Esophagus mucosa (tissue), 1 donor: ENCODE data around the gene TTLL1. TPM values are rescaled to one million over a fixed set of nuclear protein-coding genes. Genes with fewer than 3 reads are reported as not detected.
A peak's percentile ranks its signal among the peaks of the same experiment; 100 is the strongest.

Source experiments
- ATAC-seq: fragments of 200-7000 bp; cut with Tn5 transposase; one replicate; pipeline ENCODE4 v1.9.1; 2020
- total RNA-seq: library from RNA; stranded (reverse); gene quantifications from one replicate; pipeline ENCODE4 v1.2.4, GENCODE V29; 2023
- donor health status: DM: yes; HTN: yes; CAD: no.

Gene TTLL1
- total RNA-seq = 4.7 TPM

DNA sequence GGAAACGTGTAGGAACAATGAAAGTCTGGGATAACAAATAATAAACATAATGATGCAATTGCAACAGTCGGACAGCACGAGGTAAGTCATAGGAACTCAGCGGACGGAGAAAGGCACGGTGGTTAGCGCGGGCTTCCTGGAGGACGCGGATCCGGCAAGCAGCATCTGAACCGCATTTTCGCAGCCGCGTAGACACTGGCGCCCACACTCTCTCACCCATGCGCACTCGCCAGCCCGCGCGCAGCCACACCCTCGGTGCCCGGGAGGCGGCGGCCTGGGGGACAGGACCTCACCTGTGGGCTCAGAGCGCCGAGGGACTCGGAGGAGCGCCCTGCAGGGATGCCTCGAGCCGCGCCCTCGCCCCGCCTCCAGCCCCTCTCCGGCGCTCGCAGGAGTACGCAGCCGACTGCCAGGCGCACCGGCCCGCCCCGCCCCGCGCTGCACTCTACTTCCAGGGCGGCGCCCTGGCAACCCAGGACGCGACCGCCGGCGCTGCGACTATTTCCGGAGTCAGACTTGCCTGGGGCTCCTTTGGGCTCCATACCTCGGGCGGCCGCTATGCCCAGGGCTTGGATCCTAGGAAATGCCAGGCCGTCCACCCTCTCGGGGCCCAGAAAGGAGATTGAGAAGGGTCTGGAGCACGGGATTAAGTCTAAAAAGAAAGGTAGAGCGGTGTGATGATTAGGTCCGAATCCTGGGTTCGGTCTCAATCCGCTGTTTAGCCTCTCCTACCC is at the start of gene TTLL1:
Gene TTLL1, minus strand, starts transcription at position 408 of the 734 bp plus-strand sequence. CDS start 13,805 bp downstream, outside the sequence.
- ATAC-seq = peak; percentile 79

DNA sequence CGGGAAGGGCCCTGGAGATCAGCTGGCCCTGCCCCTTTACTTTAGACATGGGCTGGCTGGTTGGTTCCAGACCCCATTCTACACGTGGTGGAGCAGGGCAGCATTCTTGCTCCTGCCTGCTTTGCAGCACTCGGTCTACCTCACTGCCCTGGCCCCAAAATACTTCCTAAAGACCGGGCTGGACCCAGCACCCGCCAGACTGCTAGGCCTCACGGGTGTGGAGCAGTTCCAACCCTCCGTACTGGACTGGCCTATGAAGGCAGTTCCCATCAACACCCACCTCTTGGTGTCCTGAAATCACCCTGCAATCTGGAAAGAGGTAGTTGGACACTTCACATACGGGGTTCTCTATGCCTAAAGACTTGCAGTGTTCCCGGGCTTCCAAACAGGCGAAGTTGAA is 47.6 kb upstream of the TTLL1 start:
- ATAC-seq = no peak

DNA sequence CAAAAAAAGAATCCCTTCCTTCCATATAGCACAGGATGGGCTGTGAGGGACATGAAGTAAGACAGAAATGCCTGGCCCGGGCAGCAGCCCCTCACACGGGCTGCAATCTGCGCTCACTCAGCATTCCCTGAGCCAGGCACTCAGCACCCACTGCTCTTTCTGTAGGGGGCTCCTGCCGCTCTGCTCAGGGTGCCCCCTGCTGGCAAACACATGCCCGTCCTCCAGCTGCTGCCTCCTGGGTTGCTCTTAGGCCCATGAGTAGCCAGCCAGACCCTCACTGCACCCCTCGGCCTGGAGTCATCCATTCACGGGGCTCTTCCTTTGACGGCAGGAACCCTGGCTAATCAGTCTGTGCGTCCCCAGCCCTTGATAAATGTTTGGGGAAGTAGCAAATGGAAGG is 47.1 kb upstream of the TTLL1 start:
- peak; percentile 36 for ATAC-seq

DNA sequence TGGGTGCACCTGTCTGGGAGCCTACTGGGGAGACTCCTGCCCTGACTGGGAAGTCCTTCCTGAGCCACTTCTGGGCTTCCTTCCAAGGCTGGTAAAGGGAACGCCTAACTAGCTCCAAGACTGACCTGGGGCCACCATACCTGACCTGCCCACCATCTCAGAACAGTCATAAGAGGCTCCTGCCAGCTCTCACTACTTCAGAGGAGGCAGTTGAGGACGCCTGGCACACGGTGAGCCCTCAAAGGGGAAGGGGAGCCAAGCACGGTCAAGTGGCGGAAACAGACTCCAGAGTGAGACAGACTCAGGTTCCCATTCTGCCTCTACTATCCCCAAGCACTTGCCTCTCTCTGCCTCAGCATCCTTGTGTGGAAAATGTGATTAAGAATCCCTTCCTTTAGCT is 46.4 kb upstream of the TTLL1 start:
- peak; percentile 47 for ATAC-seq

DNA sequence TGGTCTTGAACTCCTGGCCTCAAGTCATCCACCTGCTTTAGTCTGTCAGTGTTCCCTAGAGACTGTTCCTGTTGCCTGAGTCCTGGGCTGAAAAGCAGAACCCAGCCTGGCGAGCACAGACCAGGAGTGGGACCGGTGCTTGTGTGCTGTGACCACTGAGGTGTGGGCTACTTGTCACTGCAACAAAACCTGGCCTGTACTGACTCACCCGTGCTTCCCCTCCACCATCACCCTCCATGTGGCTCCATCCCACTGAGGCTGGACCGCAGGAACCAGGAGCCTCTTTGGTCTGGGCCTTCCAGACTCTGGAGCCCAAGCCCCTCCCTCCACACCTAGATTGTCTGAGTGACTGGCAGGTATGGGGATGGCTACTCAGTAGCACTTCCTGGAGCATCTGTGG is 45.4 kb upstream of the TTLL1 start:
- peak; percentile 1 for ATAC-seq

DNA sequence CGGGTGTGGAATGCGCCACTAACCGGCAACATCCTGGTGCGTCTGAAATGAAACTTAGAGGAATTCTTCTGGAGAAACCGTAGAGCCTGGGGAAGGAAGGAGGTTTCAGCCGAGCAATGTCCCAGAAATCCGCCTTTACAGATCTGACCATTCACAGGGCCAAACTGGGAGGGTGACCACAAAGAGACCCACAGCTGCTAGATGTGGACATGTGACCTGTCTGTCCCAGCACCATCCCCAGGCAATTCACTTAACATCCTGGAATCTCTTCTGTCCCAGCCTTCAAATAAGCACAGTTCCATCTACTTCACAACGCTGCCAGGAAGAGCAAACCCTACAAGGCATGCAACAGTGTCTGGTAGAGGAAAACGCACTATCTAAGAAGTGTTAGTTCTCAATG is 44.2 kb upstream of the TTLL1 start:
- no peak for ATAC-seq

DNA sequence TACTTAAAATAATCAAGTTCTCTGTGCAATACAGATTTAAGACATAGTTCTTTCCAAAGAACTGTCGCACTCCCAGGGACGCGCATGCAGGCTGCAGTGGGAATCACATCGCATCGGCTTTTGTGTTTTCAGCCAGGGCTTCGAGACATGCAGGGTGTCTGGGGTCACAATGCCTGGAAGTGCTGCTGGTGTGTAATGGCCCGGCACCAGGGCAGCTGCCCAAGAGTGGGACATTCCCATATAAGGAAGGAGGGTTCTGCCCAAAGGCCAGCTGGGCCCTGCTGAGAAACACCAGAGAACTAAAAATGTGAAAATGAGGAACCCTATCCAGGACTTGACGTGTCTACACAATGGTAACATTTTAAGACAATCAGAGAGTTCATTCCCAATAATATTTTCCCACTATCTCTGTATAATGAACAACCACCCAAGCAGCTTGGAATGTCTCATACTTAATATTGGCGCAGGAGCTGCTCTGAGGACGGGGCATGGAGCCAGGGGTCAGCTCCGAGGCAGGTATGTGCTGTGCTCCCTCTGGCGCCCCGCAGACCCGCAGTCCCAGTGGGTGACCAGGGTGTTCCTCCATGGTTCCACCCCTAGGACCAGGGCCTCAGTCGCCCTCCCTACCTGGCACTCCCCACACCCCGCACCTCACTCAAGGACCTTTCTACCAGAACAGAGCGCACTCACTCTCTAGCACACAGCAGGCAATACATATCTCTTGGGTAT is 42.7 kb upstream of the TTLL1 start:
- no peak for ATAC-seq

DNA sequence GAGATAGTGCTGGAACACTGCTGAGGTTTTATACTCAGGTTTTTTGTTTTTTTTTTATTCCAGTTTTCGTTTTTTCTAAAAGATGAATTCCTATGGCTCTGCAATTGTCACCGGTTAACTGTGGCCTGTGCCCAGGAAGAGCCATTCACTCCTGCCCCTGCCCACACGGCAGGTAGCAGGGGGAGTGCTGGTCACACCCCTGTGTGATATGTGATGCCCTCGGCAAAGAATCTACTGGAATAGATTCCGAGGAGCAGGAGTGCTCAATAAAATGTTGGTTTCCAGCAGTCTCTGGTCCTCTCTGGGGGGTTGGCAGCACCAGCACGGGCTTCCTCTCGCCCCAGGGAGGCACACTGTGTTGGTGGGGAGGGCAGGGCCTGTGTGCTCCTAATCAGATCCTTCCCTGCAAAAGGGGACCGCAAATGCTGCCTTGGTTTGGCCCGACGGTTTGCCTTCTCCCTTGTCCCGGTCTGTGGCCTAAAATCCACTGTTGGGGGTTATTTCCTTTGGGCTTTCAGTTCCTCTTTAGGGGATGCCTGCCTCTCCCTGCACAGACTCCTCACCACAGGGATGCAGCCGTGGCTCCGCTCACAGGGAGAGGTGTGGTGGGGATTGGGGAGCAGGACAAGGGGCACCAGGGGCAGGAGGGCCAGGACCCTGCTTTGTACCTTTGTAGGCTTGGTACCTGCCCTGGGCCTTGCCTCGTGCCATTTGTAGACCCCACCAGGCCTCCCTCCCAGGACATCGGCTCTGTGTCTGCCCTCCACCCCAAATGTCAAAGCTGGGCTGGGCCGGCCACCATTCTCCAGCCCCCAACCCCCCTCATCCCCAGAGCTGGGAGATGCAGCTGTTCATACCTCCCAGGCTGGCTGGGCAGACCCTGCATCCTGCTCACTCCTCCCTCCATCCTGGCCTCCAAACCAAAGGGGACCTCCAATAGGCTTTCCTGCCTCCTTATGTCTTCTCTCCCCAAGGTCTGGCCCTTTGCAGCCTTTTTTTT is 40.5 kb upstream of the TTLL1 start:
- ATAC-seq = no peak

DNA sequence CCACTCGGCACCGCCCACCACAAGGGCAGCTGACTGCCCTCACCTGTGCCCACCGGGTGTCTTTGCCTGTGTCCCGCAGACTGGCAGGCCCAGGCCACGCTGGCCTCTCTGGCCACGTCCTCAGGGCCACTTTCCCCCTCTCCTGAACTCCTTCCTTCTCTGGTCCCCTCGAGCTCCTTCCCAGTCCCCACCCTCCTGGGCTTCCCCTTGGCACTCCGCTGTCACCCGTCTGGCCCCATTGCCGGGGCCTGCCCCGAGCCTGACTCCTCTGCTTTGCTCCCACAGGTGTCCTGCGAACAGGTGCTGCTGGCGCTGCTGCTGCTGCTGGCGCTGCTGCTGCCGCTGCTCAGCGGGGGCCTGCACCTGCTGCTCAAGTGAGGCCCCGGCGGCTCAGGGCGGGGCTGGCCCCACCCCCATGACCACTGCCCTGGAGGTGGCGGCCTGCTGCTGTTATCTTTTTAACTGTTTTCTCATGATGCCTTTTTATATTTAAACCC is 39.8 kb upstream of the TTLL1 start:
- no peak for ATAC-seq

DNA sequence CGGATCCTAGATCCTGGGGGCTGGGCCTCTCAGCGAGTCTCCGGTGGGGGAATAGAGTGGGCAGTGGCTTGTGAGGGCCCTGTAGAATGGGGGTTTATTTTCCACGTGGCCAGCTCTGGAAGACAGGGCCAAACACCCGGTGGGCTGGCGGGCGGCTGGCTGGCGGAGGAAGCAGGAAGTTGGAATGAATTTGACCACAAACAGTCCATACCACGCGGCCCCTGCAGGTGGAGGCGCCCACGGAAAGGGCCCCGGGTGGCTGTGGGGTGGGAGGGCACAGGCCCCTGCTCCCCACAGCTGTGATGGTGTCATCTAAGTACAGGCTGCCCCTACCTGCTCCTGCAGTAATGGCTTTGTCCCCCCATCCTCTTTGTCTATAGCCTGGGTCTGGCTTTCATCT is 38.9 kb upstream of the TTLL1 start:
- no peak for ATAC-seq

DNA sequence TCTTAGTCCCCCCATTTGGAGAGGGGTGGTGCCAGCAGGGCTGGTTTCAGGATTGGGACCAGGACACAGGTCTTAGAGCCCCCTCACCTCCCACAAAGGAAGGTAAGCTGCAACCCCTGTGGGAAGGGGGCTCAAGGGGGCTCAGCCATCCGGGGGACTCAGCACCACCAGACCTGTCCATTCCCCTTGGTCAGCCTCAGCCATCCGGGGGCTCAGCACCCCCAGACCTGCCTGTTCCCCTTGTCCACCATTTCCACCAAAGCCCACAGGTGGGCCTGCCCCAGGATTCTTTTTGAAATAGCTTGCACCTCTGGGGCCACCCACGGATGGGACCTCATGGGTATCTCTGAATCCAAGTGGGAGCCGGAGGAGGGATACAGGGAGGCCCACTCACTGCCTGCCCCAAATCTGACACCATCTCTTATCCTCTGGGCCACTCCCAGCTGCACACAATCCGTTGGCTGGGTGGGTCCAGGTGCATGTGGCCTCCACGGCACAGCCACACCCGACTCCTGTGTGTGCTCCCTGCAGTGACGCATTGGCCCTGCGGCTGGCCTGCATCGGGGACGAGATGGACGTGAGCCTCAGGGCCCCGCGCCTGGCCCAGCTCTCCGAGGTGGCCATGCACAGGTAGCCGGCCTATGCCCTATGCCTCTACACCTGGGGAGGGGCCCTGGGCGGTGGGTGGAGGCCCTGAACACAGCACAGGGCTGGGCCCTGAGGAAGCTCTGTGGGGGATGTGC is 38.1 kb upstream of the TTLL1 start:
- ATAC-seq = peak; percentile 91

DNA sequence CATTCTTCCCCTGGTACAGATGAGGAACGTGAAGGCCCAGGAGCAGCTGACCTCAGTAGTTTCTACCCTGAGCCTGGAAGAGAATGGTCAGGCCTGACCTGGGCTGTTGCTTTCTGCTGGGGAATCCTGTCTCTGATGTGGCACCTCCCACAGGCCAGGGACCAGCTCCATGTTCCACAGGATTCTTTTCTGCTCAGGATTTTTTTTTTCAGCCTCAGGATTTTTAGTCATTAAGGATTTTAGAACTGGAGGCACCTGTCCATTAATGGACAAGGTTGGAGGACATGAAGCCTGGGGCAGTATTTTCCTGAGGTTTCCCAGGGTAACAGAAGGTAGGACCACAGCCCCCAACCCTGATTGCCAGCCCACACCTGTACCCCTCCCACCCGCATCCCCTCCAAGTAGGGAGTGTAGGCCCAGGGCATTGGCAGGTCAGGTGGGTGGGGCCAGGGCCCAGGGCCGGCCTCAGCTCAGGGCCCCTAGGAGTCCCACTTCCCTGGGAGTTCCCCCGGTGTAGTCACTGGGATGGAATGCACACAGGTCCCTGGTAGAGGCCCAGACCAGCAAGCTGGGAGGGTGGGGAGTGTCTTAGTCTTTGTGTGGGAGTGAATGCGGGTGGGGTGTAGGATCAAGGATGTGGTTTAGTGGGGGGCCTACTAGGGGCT is 37.4 kb upstream of the TTLL1 start:
- ATAC-seq = peak; percentile 81

DNA sequence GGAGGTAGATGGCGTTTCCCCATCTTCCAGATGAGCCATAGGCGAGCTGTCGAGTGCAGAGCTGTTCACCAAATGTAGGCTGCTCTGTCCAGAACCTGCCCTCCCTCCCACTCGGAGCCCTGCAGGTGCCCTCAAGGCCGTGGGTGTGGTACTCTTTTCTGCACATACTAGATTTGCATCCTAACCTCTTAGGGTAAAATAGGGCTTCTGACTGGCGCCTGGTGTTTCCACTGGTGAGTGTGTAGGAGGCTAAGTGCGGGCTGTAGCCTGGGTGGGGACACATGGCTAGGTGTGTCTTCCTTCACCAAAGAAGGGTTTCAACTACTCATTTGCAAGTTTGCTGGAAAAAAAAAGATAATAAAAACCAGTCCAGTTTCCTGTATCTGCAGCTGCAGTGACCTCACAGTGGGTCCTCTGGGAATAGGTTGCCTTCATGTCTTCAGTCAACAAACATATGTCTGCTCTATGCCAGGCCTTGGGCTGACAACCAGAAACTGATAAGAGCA is 29.8 kb upstream of the TTLL1 start:
- ATAC-seq = peak; percentile 63

DNA sequence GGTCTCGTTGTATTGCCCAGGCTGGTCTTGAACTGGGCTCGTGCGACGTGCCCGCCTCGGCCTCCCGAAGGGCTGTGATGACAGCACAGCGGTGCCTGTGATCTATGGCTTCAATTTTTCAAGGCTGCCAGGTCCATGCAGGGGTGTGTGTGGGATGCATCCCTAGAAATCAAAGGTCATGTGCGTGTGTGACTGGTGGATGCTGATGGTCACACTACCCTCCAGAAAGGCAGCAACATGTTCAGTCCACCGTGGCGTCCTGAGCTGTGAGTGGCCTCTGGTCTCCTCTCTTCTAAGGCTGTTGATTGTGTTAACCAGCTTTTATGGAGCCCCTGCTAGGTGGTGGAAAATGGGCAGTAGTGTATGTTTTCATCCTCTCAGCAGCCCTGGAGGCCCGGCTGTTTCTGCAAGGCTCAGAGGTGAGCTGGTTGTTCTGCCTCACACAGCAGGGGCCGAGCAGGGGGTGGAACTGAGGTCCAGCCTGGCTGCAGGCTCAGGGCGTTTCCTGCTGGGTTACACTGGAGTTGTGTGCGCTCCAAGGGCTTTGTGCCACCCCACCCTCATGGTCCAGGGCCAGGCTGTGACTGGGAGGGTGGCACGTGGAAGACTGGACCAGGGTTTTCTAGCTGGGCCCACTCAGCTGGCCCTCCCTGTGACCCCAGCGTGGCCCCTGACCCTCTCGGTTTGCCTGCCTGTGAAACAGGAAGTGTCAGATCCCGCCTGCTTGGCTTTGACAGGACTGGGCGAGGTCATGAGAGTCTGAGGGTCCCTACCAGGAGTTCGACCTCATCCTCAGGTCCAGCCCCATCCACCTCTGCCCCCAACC is 29.0 kb upstream of the TTLL1 start:
- ATAC-seq = peak; percentile 45

DNA sequence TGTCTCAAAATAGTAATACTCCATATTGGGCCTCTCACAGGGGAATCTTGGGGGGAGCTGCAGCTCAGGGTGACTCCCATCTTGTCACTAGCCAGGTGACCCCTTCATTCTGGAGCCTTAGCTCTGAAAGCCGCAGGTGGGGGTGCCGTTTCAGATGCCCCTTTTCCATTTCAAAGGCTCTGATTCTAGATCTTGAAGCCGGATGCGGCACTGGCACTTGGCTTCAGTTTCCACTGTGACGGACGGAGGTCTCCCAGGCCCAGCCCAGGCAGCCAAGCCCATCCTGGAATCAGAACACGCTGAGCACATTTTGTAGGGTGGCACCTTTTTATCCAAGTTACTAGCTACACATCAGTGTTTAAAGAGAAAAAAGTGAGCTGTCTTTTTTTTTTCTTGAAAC is 27.7 kb upstream of the TTLL1 start:
- no peak for ATAC-seq

DNA sequence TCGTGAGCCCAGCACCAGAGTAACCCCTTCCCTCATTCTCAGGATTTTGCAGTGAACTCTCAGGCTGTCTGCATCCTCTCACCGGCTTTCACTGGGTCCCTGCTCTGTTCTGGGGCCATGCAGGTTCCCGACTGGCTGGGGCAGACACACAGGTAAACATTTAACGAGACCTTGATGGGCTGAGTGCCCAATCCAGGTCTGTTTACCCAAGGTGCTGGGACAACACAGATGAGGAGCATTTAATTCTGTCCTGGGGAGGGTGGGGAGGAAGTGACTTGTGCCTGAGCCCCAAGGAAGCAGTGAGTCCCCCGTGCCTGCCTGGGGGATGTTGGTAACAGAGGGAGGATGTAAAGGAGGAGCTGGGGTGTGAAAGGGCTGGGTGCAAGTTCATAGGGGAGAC is 25.8 kb upstream of the TTLL1 start:
- ATAC-seq = no peak

DNA sequence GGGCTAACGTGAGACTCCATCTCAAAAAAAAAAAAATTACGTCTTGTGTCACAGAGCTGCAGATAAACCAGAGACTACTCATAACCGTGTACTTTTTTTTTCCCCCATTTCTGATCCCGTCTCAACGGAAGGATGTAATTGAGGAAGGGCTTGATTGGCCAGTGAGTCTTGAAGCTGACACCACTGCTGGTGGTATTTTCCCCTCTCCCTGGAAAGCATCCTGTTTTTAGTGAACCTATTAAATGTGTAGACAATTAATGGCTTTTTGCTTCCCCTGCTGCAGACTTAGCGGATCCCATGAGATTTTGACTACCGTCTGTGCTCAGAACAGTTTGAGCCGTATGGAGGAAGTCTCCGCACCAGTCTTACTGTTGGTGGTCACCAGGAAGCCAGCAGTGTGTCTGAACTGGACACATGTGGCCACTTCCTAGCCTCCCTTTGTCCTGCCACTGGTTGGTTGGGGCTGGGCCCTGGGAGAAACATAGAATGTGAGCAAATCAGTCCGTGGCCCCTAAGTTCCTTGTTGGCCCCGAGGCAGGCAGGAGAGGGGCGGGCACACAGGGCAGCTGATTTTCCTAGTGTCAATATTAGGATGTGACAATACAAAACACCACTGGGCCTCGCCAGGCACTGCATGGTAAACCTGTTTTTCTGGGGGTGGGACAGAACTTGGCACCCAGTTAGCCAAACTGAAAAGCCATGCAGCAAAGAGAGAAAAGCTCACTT is 24.5 kb upstream of the TTLL1 start:
- ATAC-seq = peak; percentile 8

DNA sequence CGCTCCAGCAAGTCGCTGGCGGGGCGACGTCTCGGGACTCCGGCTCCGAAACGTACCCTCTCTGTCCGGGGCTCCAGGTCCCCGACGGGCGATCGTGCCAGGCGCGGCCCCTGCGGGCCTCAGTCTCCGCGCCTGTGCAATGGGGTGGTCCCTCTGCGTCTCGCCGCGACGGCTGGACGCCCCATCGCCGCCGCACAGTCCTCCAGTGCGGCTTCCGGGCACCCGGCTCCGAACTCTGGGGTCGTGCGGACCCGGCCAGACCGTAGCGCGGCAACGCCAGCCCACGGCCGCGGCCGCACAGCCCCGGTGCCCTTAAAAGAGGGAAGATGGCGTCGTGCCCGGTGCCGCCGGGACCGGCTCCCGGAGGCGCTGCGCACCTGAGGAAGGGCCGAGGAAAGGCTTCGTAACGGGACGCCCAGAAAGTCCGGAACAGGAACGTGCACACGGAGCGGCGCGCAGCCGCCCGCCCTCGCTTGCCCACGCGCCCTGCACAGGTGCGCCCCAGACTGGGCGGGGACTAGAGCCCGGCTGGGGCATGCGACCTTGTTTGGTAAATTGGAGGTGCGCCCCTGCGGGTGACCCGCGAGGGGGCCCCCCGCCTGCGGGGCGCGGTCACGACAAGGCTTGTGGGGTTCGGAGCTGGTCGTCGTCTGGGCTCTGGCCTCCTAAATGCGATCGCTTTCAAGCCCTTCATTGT is 21.9 kb upstream of the TTLL1 start:
- ATAC-seq = peak; percentile 75

DNA sequence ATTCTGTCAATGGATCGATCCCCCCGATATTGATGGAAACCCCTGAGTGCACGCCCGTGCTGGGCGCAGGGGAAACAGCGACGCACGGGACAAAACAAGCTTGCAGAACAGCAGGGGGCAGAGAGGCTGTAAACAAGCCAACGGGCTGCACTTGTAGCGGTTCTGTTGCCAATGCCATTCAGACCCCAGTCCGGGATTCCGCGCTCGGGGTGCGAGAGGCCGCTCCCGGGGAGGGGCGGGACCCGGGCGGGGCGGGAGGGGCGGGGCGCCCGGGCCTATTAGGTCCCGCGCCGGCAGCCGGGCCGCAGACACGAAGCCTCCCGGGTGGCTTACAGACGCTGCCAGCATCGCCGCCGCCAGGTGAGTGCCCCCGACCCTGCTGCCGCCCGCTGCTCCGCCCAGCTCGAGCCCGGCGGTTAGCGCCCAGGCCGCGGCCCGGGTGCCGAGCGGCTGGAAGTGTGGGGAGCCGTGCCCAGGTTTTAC is 21.3 kb upstream of the TTLL1 start, which contains the start of gene BIK:
Gene BIK, plus strand, starts transcription at position 307 of the 483 bp plus-strand sequence. CDS start 13,273 bp downstream, outside the sequence.
- ATAC-seq = peak; percentile 67
